Spleen (tissue), 7 donors: ENCODE measurements around the gene CPSF4L.

Source experiments
- POLR2A ChIP-seq, 3 donors: fragments of 450-650 bp; IDR thresholded peaks; one replicate each; pipeline ENCODE4 v1.5.1; 2017; ENCODE audit warnings: antibody characterized with exemption in 3 of 3, mild to moderate bottlenecking in 1 of 3
- POLR2AphosphoS5 ChIP-seq, 3 donors: sonication (generic); formaldehyde crosslinking; IDR thresholded peaks; one replicate each; pipeline ENCODE4 v1.5.1; 2017; ENCODE audit warnings: antibody characterized with exemption in 3 of 3
- TF ChIP-seq, protein P1 (sequence below), 11 experiments: fragments of 200-600 bp in 7 of 11; fragments of 450-650 bp in 4 of 11; sonication (generic) in 4 of 11; IDR thresholded peaks in 8 of 11; conservative IDR thresholded peaks in 3 of 11; 1 replicate in 7 of 11; 2 replicates in 4 of 11; pipeline versions ENCODE4 v1.4.0 to v1.8.0; 2016 to 2021; ENCODE audit warnings: antibody characterized with exemption in 11 of 11, inconsistent platforms in 4 of 11, mild to moderate bottlenecking in 1 of 11
- donor health status: DM: no; HTN: no; CAD: no; lungs with moderate emphysema.
- donor health status: DM: no; HTN: no; CAD: no.
- donor health status: DM: no; HTN: no; CAD: no.

DNA sequence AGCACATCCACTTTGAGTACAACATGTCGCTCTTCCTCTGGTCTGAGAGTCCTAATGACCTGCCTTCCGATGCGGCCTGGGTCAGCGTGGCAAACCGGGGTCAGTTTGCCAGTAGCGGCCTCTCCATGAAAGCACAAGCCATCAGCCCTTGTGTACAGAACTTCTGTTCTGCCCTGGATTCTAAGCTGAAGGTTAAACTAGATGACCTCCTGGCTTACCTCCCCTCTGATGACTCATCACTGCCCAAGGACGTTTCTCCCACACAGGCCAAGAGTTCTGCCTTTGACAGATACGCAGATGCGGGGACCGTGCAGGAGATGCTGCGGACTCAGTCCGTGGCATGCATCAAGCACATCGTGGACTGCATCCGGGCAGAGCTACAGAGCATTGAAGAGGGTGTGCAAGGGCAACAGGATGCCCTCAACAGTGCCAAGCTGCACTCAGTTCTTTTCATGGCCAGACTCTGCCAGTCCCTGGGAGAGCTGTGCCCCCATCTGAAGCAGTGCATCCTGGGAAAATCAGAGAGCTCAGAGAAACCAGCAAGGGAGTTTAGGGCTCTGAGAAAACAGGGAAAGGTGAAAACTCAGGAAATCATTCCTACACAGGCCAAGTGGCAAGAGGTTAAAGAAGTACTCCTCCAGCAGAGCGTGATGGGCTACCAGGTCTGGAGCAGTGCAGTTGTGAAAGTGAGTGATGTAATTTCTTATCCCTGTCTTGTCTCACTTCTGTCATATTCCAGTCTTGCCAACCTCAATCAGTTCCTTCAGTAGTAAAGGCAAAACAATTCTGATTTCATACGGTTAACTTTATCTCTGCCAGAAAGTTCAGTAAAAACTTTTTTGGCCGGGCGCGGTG, 60.2 kb downstream of the CPSF4L start:
- TF ChIP-seq, protein P1, sequence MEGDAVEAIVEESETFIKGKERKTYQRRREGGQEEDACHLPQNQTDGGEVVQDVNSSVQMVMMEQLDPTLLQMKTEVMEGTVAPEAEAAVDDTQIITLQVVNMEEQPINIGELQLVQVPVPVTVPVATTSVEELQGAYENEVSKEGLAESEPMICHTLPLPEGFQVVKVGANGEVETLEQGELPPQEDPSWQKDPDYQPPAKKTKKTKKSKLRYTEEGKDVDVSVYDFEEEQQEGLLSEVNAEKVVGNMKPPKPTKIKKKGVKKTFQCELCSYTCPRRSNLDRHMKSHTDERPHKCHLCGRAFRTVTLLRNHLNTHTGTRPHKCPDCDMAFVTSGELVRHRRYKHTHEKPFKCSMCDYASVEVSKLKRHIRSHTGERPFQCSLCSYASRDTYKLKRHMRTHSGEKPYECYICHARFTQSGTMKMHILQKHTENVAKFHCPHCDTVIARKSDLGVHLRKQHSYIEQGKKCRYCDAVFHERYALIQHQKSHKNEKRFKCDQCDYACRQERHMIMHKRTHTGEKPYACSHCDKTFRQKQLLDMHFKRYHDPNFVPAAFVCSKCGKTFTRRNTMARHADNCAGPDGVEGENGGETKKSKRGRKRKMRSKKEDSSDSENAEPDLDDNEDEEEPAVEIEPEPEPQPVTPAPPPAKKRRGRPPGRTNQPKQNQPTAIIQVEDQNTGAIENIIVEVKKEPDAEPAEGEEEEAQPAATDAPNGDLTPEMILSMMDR (IDR thresholded peaks at IDR 0.05 in 8 of 11, conservative IDR thresholded peaks at IDR 0.05 in 3 of 11): no peak
- TF ChIP-seq POLR2A (IDR thresholded peaks at IDR 0.05) (no peak), POLR2AphosphoS5 (IDR thresholded peaks at IDR 0.05) (peak; percentile 44 to 73 (median 72))
